ENCODE data around the gene SH3GL1. TPM values are rescaled to one million over a fixed set of nuclear protein-coding genes. Genes with fewer than 3 reads are reported as not detected.

SH3GL1 gene
- total and polyA plus RNA-seq, 10 of the 15 experiments (the other 5 are each of a cell fraction or from before 2014, with no cell fraction given) = 0.93 to 47.4 (median 28.4) TPM

DNA sequence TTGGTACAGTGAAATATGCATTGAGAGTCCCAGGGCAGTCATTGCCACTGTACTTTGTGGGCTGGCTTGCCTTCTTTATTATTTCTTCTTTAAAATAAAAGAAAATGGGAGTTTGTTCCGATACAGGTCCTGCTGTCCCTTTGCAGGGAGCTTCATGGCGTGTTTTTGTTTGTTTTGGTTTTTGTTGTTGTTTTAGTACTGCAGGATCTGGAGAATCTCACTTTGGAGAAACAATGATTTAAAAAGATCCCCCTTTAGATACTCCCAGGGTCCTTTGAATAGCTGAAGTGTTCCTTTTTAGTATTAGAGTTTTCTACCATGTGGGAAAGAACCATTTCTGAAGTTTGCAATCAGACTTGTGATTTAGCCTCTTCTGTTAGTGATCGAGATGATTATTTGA is 13.2 kb upstream of the SH3GL1 start:
- no peaks in the 10 kb centered on the region for H3K4me1 ChIP-seq (ENCODE audit: control insufficient read depth, insufficient read depth, low read length)
- H3K4me2 ChIP-seq (ENCODE audit: control insufficient read depth, insufficient read depth) = no peak overlapping the region
- no peak overlapping the region for H3K9ac ChIP-seq (ENCODE audit: control insufficient read depth, insufficient read depth, low read length)
- H4K20me1 ChIP-seq (ENCODE audit: control insufficient read depth, insufficient read depth) = no peaks in the 10 kb centered on the region; the same call in 1 of the 2 replicates
- H3K27me3 ChIP-seq (replicated peaks in 1 of 2; ENCODE audit: control insufficient read depth in 2 of 2, insufficient read depth in 2 of 2, low read length in 1 of 2) = no peaks in the 10 kb centered on the region
- FAIRE-seq = no peak
- ChIA-PET RAD21 (ENCODE audit: unreplicated experiment) (no interaction called here), CTCF (interaction anchor here (1.7 kb wide), 1 partner anchor 147 kb away, joined by 3 read pairs; no protein-coding TSS in a partner anchor), POLR2A (interaction anchor here (1.0 kb wide), 1 partner anchor 9 kb away, joined by 3 read pairs; no protein-coding TSS in a partner anchor), SMC1A (ENCODE audit: uncharacterized antibody, unreplicated experiment) (no interaction called here)
- WGBS (ENCODE audit: insufficient coverage, insufficient replicate concordance, low lambda C conversion rate, missing lambda C conversion rate) = 100% methylated on average over 3 of the region's 3 CpGs
- H3K27ac ChIP-seq (ENCODE audit: control insufficient read depth, insufficient read depth) = no peak overlapping the region
- H2AFZ ChIP-seq (ENCODE audit: control insufficient read depth, low read depth, low read length) = no peak overlapping the region
- DNase-seq (ENCODE audit: low read depth, low spot score) = no peak
- peaks cover 10% of the 10 kb centered on the region for H3K79me2 ChIP-seq (ENCODE audit: control insufficient read depth, insufficient read depth, low read length)
- intact Hi-C loops (cut with micrococcal nuclease; ENCODE audit: unreplicated experiment) = no loop called here
- peaks cover 13 to 20% of the 10 kb centered on the region in 2 experiments; a peak in 3 of 4 replicates for H3K36me3 ChIP-seq (ENCODE audit: control insufficient read depth in 2 of 2, insufficient read depth in 2 of 2, low read length in 1 of 2)
- no peak overlapping the region for H3K4me3 ChIP-seq
- ATAC-seq = no peak
- in situ Hi-C loops (cut with MboI) = no loop called here
- no TSS peak for BruUV-seq (replicated peaks)
- no peaks in the 10 kb centered on the region for H3K9me3 ChIP-seq (replicated peaks; ENCODE audit: control insufficient read depth, insufficient read depth, low read length)
- TF ChIP-seq HDAC6 (IDR thresholded peaks at IDR 0.05; ENCODE audit: unreplicated experiment) (no peak), ZNF217 (IDR thresholded peaks at IDR 0.05) (no peak), KAT2A (conservative IDR thresholded peaks at IDR 0.05; ENCODE audit: control insufficient read depth, low read depth, low read length) (no peak), NRF1 (conservative IDR thresholded peaks at IDR 0.05; ENCODE audit: low read depth, low read length) (no peak), CBX3 (IDR thresholded peaks at IDR 0.05; ENCODE audit: borderline replicate concordance, low read depth) (no peak), STAT3 (IDR thresholded peaks at IDR 0.05; ENCODE audit: low read depth, low read length) (no peak), FOXK2 (IDR thresholded peaks at IDR 0.05) (no peak), SRF (IDR thresholded peaks at IDR 0.05; ENCODE audit: low read depth in 2 of 2, low read length in 2 of 2) (no peak), RUNX3 (IDR thresholded peaks at IDR 0.05; ENCODE audit: low read length) (no peak)
- TF ChIP-seq, protein P1, sequence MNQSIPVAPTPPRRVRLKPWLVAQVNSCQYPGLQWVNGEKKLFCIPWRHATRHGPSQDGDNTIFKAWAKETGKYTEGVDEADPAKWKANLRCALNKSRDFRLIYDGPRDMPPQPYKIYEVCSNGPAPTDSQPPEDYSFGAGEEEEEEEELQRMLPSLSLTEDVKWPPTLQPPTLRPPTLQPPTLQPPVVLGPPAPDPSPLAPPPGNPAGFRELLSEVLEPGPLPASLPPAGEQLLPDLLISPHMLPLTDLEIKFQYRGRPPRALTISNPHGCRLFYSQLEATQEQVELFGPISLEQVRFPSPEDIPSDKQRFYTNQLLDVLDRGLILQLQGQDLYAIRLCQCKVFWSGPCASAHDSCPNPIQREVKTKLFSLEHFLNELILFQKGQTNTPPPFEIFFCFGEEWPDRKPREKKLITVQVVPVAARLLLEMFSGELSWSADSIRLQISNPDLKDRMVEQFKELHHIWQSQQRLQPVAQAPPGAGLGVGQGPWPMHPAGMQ (IDR thresholded peaks at IDR 0.05; ENCODE audit: borderline replicate concordance) = no peak
- TF ChIP-seq, protein P2, sequence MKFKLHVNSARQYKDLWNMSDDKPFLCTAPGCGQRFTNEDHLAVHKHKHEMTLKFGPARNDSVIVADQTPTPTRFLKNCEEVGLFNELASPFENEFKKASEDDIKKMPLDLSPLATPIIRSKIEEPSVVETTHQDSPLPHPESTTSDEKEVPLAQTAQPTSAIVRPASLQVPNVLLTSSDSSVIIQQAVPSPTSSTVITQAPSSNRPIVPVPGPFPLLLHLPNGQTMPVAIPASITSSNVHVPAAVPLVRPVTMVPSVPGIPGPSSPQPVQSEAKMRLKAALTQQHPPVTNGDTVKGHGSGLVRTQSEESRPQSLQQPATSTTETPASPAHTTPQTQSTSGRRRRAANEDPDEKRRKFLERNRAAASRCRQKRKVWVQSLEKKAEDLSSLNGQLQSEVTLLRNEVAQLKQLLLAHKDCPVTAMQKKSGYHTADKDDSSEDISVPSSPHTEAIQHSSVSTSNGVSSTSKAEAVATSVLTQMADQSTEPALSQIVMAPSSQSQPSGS (IDR thresholded peaks at IDR 0.05; ENCODE audit: low read length) = no peak
- TF ChIP-seq, protein P3, sequence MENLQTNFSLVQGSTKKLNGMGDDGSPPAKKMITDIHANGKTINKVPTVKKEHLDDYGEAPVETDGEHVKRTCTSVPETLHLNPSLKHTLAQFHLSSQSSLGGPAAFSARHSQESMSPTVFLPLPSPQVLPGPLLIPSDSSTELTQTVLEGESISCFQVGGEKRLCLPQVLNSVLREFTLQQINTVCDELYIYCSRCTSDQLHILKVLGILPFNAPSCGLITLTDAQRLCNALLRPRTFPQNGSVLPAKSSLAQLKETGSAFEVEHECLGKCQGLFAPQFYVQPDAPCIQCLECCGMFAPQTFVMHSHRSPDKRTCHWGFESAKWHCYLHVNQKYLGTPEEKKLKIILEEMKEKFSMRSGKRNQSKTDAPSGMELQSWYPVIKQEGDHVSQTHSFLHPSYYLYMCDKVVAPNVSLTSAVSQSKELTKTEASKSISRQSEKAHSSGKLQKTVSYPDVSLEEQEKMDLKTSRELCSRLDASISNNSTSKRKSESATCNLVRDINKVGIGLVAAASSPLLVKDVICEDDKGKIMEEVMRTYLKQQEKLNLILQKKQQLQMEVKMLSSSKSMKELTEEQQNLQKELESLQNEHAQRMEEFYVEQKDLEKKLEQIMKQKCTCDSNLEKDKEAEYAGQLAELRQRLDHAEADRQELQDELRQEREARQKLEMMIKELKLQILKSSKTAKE (IDR thresholded peaks at IDR 0.05; ENCODE audit: low read depth, poor library complexity, severe bottlenecking) = no peak
- TF ChIP-seq, protein P4, sequence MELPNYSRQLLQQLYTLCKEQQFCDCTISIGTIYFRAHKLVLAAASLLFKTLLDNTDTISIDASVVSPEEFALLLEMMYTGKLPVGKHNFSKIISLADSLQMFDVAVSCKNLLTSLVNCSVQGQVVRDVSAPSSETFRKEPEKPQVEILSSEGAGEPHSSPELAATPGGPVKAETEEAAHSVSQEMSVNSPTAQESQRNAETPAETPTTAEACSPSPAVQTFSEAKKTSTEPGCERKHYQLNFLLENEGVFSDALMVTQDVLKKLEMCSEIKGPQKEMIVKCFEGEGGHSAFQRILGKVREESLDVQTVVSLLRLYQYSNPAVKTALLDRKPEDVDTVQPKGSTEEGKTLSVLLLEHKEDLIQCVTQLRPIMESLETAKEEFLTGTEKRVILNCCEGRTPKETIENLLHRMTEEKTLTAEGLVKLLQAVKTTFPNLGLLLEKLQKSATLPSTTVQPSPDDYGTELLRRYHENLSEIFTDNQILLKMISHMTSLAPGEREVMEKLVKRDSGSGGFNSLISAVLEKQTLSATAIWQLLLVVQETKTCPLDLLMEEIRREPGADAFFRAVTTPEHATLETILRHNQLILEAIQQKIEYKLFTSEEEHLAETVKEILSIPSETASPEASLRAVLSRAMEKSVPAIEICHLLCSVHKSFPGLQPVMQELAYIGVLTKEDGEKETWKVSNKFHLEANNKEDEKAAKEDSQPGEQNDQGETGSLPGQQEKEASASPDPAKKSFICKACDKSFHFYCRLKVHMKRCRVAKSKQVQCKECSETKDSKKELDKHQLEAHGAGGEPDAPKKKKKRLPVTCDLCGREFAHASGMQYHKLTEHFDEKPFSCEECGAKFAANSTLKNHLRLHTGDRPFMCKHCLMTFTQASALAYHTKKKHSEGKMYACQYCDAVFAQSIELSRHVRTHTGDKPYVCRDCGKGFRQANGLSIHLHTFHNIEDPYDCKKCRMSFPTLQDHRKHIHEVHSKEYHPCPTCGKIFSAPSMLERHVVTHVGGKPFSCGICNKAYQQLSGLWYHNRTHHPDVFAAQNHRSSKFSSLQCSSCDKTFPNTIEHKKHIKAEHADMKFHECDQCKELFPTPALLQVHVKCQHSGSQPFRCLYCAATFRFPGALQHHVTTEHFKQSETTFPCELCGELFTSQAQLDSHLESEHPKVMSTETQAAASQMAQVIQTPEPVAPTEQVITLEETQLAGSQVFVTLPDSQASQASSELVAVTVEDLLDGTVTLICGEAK (IDR thresholded peaks at IDR 0.05; ENCODE audit: borderline replicate concordance) = no peak
- TF ChIP-seq, protein P5, sequence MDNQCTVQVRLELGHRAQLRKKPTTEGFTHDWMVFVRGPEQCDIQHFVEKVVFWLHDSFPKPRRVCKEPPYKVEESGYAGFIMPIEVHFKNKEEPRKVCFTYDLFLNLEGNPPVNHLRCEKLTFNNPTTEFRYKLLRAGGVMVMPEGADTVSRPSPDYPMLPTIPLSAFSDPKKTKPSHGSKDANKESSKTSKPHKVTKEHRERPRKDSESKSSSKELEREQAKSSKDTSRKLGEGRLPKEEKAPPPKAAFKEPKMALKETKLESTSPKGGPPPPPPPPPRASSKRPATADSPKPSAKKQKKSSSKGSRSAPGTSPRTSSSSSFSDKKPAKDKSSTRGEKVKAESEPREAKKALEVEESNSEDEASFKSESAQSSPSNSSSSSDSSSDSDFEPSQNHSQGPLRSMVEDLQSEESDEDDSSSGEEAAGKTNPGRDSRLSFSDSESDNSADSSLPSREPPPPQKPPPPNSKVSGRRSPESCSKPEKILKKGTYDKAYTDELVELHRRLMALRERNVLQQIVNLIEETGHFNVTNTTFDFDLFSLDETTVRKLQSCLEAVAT (IDR thresholded peaks at IDR 0.05) = no peak
